SK-N-SH (cell line): ENCODE measurements around the gene PLA2G2C. TPM values are rescaled to one million over a fixed set of nuclear protein-coding genes. Genes with fewer than 3 reads are reported as not detected.

Source experiments
- CTCF ChIA-PET: fragments of 300-600, 350-600 bp; formaldehyde crosslinking; extraction: SDS; loops from one replicate; lab custom pipeline; 2021; lab: Yijun Ruan, JAX
- POLR2A ChIA-PET: fragments of 350-600 bp; sonication (Branson Sonifier 250); formaldehyde crosslinking; extraction: SDS; loops from one replicate; lab custom pipeline; 2020; ENCODE audit warnings: antibody characterized with exemption, inconsistent platforms; lab: Yijun Ruan, JAX
- DNase-seq: peaks from one replicate; pipeline ENCODE4 v3.0.0; 2012
- H2AFZ ChIP-seq: fragments of 200-600 bp; sonication (generic); 2 replicates; pipeline ENCODE4 v1.8.1; 2016; ENCODE audit warnings: antibody characterized with exemption, mild to moderate bottlenecking, low read depth
- H3F3A ChIP-seq: fragments of 200-600 bp; sonication (generic); replicated peaks from 2 replicates; pipeline ENCODE3; 2016; ENCODE audit warnings: antibody characterized with exemption, mild to moderate bottlenecking; ENCODE audit not compliant: insufficient read depth
- H3K27ac ChIP-seq, 2 experiments: fragments of 200-500 bp in 1 of 2; fragments of 200-600 bp in 1 of 2; sonication (Bioruptor generic) in 1 of 2; sonication (generic), shearing (Covaris generic) in 1 of 2; 2 replicates each; pipeline versions ENCODE4 v1.5.1 to v1.6.1; 2014 to 2016; ENCODE audit warnings: low read depth in 2 of 2, inconsistent platforms in 1 of 2, low read length in 1 of 2, mild to moderate bottlenecking in 1 of 2, mixed read lengths in 1 of 2
- H3K27me3 ChIP-seq: fragments of 200-600 bp; sonication (generic), shearing (Covaris generic); 2 replicates; pipeline ENCODE4 v1.6.1; 2016; ENCODE audit warnings: mixed run types; ENCODE audit not compliant: insufficient read depth
- H3K36me3 ChIP-seq, 2 experiments: fragments of 200-500 bp in 1 of 2; fragments of 200-600 bp in 1 of 2; sonication (Bioruptor generic) in 1 of 2; sonication (generic) in 1 of 2; replicated peaks in 1 of 2; 2 replicates each; pipeline versions ENCODE3 to v1.5.1; 2014 to 2016; ENCODE audit warnings: low read length in 1 of 2, mild to moderate bottlenecking in 1 of 2; ENCODE audit not compliant: insufficient read depth in 2 of 2, control insufficient read depth in 1 of 2
- H3K4me1 ChIP-seq, 2 experiments: fragments of 200-500 bp in 1 of 2; fragments of 200-600 bp in 1 of 2; sonication (Bioruptor generic) in 1 of 2; sonication (generic), shearing (Covaris generic) in 1 of 2; 2 replicates each; pipeline versions ENCODE4 v1.5.1 to v1.6.1; 2014 to 2016; ENCODE audit warnings: low read depth in 1 of 2, low read length in 1 of 2, mixed run types in 1 of 2; ENCODE audit not compliant: insufficient read depth in 2 of 2, control insufficient read depth in 1 of 2
- H3K4me2 ChIP-seq: fragments of 200-600 bp; sonication (generic), shearing (Covaris generic); 2 replicates; pipeline ENCODE4 v1.6.1; 2017; ENCODE audit warnings: mixed run types
- H3K4me3 ChIP-seq, 2 experiments: fragments of 200-500 bp in 1 of 2; fragments of 200-600 bp in 1 of 2; sonication (Bioruptor generic) in 1 of 2; sonication (generic), shearing (Covaris generic) in 1 of 2; 2 replicates each; pipeline versions ENCODE4 v1.5.1 to v1.8.1; 2014 to 2016; ENCODE audit warnings: low read depth in 2 of 2, inconsistent platforms in 1 of 2, low read length in 1 of 2, mild to moderate bottlenecking in 1 of 2, mixed read lengths in 1 of 2, moderate library complexity in 1 of 2
- H3K79me2 ChIP-seq: fragments of 200-600 bp; sonication (generic); 2 replicates; pipeline ENCODE4 v1.8.1; 2017; ENCODE audit warnings: mild to moderate bottlenecking; ENCODE audit not compliant: insufficient read depth
- H3K9ac ChIP-seq: fragments of 200-600 bp; sonication (generic); 2 replicates; pipeline ENCODE4 v1.6.1; 2017; ENCODE audit warnings: mixed run types
- H3K9me2 ChIP-seq: fragments of 200-600 bp; sonication (generic); 2 replicates; pipeline ENCODE4 v1.6.1; 2017; ENCODE audit warnings: mixed run types
- H3K9me3 ChIP-seq: fragments of 200-600 bp; sonication (generic); 2 replicates; pipeline ENCODE4 v1.6.1; 2017; ENCODE audit warnings: mixed run types, mild to moderate bottlenecking, moderate library complexity
- H4K20me1 ChIP-seq: fragments of 200-600 bp; sonication (generic); 2 replicates; pipeline ENCODE4 v1.6.1; 2017; ENCODE audit warnings: mild to moderate bottlenecking, mixed run types; ENCODE audit not compliant: insufficient read depth
- FOSL2 ChIP-seq: IDR thresholded peaks from 2 replicates; pipeline ENCODE4 v1.4.0; 2012; ENCODE audit warnings: low read depth, mild to moderate bottlenecking, moderate library complexity, borderline replicate concordance
- FOXJ3 ChIP-seq: sonication (generic); formaldehyde crosslinking; IDR thresholded peaks from 2 replicates; pipeline ENCODE4 v1.5.1; 2020; ENCODE audit warnings: mild to moderate bottlenecking, missing genetic modification reagents
- IRF3 ChIP-seq: fragments of 150-350 bp; IDR thresholded peaks from 2 replicates; pipeline ENCODE4 v1.6.1; 2016; ENCODE audit warnings: mild to moderate bottlenecking, low read depth, low read length
- JUND ChIP-seq: IDR thresholded peaks from 2 replicates; pipeline ENCODE4 v1.4.0; 2012
- NFIC ChIP-seq: IDR thresholded peaks from 2 replicates; pipeline ENCODE4 v1.4.0; 2012; ENCODE audit warnings: borderline replicate concordance
- RCOR1 ChIP-seq: fragments of 150-350 bp; IDR thresholded peaks from 2 replicates; pipeline ENCODE4 v1.6.1; 2017; ENCODE audit warnings: antibody characterized with exemption, low read length
- REST ChIP-seq: IDR thresholded peaks from 2 replicates; pipeline ENCODE4 v1.6.1; 2012; ENCODE audit warnings: mild to moderate bottlenecking, low read depth, low read length, moderate library complexity
- RFX5 ChIP-seq: IDR thresholded peaks from 2 replicates; pipeline ENCODE4 v1.6.1; 2012; ENCODE audit warnings: mild to moderate bottlenecking, improper control_type of control experiment, low read length
- TAF1 ChIP-seq: IDR thresholded peaks from 2 replicates; pipeline ENCODE4 v1.6.1; 2012; ENCODE audit warnings: low read depth, mild to moderate bottlenecking, low read length, moderate library complexity, borderline replicate concordance
- USF1 ChIP-seq: IDR thresholded peaks from 2 replicates; pipeline ENCODE4 v1.4.0; 2012; ENCODE audit warnings: low read depth, borderline replicate concordance
- YY1 ChIP-seq: IDR thresholded peaks from 2 replicates; pipeline ENCODE4 v1.4.0; 2012; ENCODE audit warnings: low read depth, mild to moderate bottlenecking
- WGBS: methylation state at CpG from one replicate; pipeline ENCODE4 v1.1.6; 2017; ENCODE audit warnings: low lambda C conversion rate; 5-methylcytosine and 5-hydroxymethylcytosine counted together
- polyA plus RNA-seq, 3 experiments: library from polyadenylated mRNA; depleted of rRNA; stranded (reverse); fragments of >200 nt; gene quantifications; 2 replicates each; pipeline ENCODE4 v1.2.3, GENCODE V29; 2012
- TF ChIP-seq, protein P1 (sequence below): IDR thresholded peaks from 2 replicates; pipeline ENCODE4 v1.4.0; 2012; ENCODE audit warnings: low read depth

The PLA2G2C gene
- polyA plus RNA-seq, 1 of the 3 experiments (the other 2 are of a cell fraction) = not detected

- no peaks in the 10 kb centered on the region for H3K9me3 ChIP-seq
- H3K4me1 ChIP-seq = no peaks in the 10 kb centered on the region; a peak in 1 of 4 replicates
- H3F3A ChIP-seq = no peaks in the 10 kb centered on the region
- ChIA-PET POLR2A (no interaction called here), CTCF (no interaction called here)
- H3K4me3 ChIP-seq = no peak overlapping the region
- no peak overlapping the region for H3K27ac ChIP-seq
- no peak for DNase-seq
- no peak overlapping the region for H3K9ac ChIP-seq
- no peaks in the 10 kb centered on the region for H3K36me3 ChIP-seq
- H3K4me2 ChIP-seq = no peak overlapping the region
- H2AFZ ChIP-seq = no peak overlapping the region
- no peaks in the 10 kb centered on the region for H3K79me2 ChIP-seq
- no peaks in the 10 kb centered on the region for H4K20me1 ChIP-seq
- no peaks in the 10 kb centered on the region; the same call in 1 of the 2 replicates for H3K27me3 ChIP-seq
- 50% methylated on average over 1 of the region's 5 CpGs for WGBS
- TF ChIP-seq FOSL2 = no peak
- no peak for TF ChIP-seq RCOR1
- no peak for TF ChIP-seq JUND
- no peak for TF ChIP-seq NFIC
- TF ChIP-seq FOXJ3 (CRISPR knock-in tag) = no peak
- no peak for TF ChIP-seq RFX5
- no peak for TF ChIP-seq YY1
- TF ChIP-seq, protein P1, sequence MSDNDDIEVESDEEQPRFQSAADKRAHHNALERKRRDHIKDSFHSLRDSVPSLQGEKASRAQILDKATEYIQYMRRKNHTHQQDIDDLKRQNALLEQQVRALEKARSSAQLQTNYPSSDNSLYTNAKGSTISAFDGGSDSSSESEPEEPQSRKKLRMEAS = no peak
- TF ChIP-seq TAF1 = no peak
- no peak for TF ChIP-seq USF1
- no peak for TF ChIP-seq IRF3
- TF ChIP-seq REST = no peak
- no peaks in the 10 kb centered on the region for H3K9me2 ChIP-seq
Observed at GRCh38 chr1:20169932-20170331, 16.4 kb downstream of the PLA2G2C start.
